Limb (tissue), 2 donors: ENCODE results near the gene WRAP53.
A peak's percentile ranks its signal among the peaks of the same experiment; 100 is the strongest.

ENCODE experiments used
- DNase-seq, 2 donors: peaks; one replicate each; pipeline ENCODE4 v3.0.0-alpha.2; 2016; ENCODE audit errors: extremely low spot score in 2 of 2

The WRAP53 gene

DNA sequence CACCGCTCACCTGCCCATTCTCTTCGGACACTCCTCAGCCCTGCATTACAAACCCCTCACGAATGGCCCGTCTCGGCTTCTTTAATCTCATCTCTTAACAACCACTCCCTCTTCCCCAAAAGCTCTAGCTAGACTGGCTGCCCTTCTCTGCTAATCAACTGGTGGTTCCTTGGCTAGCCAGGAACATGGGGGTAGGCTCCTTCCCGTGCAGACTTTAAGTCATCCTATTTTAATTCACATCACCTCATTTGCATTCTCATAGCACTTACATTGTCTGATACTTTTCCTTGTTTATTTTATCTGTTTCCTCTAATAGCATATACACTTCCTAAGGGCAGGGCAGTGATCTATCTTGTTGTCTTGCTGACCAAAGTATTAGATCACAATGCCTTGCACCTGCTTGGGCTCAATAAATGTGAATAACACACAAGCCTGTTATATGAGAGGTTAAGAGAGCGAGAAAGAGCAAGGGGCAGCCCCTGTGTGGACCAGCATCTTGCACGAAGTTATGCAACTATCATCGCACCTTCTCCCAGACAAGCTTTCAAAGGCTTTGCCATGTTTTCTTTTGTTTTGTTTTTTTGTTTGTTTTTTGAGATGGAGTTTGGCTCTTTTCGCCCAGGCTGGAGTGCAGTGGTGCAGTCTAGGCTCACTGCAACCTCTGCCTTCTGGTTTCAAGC lies 10.7 kb upstream of the WRAP53 start:
- no peak for DNase-seq

DNA sequence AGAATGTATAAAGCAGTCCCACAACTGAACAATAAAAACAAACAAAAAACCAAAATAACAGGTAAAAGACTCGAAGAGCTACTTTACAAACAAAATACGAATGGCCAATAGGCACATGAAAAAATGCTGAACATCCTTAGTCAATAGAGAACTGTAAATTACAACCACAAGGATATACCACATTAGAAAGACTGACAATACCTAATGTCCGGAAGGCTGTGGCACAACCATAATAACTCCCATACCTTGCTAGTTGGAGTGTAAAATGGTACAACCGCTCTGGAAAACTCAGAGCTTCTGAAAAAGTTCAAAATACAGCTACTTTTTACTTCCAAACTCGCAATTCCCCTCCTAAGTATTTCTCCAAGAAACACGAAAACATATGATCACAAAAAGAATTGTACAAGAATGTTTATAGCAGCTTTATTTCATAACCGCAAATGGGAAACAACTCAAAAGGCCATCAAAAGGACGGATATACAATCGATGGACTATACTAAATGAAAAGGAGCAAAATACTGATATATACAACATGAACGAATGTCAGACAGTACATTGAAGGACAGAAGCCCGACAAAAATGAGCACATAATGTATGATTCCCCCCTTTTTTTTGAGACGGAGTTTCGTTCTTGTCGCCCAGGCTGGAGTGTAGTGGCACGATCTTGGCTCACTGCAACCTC lies 3.3 kb upstream of the WRAP53 start:
- no peak for DNase-seq

GRCh38 chr17:7685533-7686221 lies 2.6 kb upstream of the WRAP53 start:
- peak; percentile 95 to 96 for DNase-seq

- peak; percentile 84 to 90 for DNase-seq
Measured at GRCh38 chr17:7686222-7687071, 1.8 kb upstream of the WRAP53 start.

GRCh38 chr17:7687072-7687907 lies 987 bp upstream of the WRAP53 start, which contains the start of gene TP53:
Gene TP53, minus strand, starts transcription at chr17:7687490. Its CDS starts 10,896 bp downstream, at chr17:7676594.
- DNase-seq = peak; percentile 89 to 93

- no peak for DNase-seq
Measured at GRCh38 chr17:7688808-7689316, 585 bp downstream of the WRAP53 start.

DNA sequence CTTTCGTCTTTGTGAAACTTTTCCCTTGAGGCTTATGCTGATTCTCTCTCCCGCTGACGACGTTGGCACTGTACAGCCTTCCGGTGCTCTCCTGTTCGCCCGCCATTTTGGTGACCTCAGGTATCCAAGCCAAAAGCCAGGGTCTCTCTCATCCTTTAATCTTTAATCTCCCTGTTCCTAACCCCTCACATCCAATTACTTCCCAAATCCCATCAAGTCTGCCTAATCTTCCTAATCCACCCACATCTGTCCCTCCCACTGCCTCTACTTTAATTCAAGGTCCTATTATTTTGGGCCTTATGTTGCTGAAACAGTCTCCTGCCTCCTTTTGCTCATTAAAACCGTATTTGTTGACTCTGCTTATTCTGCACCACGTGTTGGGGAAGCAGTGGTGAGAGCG lies 7.3 kb downstream of the WRAP53 start:
- no peak for DNase-seq

- DNase-seq = no peak
Measured at GRCh38 chr17:7697828-7698588, 9.7 kb downstream of the WRAP53 start.

DNA sequence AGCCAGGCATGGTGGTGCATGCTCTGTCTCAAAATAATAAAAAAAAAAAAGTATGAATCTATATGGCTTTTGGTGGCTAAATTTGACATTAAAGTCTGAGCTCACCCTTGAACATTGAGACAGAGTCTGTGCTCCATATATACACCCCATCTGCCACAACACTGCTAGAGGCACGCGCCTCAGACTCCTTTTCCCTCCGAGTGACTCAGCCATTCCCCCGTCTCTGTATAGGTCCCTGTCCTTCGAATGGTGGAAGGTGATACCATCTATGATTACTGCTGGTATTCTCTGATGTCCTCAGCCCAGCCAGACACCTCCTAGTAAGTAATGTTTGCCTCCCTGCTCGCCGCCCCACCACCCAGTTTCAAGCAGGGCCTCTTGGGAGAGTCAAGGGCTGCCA lies 12.2 kb downstream of the WRAP53 start:
- DNase-seq = no peak

DNA sequence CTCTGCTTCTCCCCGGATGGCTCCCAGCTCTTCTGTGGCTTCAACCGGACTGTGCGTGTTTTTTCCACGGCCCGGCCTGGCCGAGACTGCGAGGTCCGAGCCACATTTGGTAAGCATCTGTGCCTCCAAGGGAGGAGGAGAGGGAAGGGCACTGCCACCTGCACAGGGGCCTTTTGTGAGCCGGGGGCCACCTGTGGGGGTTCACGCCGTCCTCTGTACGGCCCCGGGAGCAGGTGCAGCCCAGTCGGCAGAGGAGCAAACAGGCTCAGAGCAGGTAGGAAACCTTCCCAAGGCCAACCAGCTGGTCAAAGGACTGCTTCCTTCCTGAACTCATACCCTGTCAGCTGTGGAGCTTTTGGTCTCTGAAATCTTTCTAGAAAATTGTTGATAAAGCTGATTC lies 13.4 kb downstream of the WRAP53 start:
- no peak for DNase-seq

DNA sequence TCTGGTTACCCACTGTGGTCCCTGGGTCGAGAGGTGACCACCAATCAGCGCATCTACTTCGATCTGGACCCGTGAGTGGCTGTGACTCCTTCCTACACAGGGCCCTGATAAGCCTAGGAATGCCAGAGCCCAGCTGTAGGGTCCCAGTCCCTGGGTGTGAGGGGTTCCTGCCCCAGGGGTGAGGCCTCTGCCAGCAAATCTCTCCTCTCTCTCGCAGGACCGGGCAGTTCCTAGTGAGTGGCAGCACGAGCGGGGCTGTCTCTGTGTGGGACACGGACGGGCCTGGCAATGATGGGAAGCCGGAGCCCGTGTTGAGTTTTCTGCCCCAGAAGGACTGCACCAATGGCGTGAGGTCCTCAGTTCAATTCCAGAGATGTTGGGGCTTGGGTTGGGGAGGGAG lies 14.5 kb downstream of the WRAP53 start:
- no peak for DNase-seq

GRCh38 chr17:7703584-7704479 lies 15.6 kb downstream of the WRAP53 start:
- peak; percentile 70 to 86 for DNase-seq

DNA sequence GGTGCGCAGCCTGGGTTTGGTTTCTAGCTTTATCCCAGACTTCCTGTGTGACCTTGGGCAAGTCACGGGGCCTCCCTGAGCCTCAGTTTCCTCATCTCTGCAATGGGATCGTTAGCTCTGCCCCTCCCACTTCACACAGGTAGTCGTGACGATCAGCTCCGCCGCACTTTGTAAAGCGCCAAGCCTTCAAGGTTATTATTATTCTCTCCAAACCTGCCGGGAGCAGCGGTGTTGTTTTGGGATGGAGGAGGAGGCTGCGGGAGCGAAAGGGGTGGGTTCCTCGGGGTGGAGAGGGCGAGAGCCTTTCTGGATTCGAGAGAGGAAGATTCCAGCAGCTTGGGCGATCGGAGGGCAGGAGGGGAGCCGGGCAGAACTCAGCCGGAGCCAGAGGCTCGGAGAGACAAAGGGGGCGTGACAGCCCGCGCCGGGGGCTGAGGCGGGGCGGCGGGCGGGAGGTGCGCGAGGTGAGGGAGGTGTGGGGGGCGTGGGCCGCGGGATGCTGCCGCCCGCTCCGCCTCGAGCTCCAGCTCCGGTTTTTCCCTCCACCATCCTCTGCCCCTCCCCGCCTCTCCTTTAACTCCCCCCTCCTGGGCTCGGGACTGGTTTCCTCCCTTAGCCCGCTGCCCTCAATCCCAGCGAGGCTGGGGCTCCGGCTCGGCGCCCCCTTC lies 16.5 kb downstream of the WRAP53 start, which contains the start of gene EFNB3:
EFNB3 (plus strand) TSS at position 602 of the 668 bp plus-strand sequence. CDS start 397 bp downstream, outside the sequence.
- peak; percentile 58 to 87 for DNase-seq

DNA sequence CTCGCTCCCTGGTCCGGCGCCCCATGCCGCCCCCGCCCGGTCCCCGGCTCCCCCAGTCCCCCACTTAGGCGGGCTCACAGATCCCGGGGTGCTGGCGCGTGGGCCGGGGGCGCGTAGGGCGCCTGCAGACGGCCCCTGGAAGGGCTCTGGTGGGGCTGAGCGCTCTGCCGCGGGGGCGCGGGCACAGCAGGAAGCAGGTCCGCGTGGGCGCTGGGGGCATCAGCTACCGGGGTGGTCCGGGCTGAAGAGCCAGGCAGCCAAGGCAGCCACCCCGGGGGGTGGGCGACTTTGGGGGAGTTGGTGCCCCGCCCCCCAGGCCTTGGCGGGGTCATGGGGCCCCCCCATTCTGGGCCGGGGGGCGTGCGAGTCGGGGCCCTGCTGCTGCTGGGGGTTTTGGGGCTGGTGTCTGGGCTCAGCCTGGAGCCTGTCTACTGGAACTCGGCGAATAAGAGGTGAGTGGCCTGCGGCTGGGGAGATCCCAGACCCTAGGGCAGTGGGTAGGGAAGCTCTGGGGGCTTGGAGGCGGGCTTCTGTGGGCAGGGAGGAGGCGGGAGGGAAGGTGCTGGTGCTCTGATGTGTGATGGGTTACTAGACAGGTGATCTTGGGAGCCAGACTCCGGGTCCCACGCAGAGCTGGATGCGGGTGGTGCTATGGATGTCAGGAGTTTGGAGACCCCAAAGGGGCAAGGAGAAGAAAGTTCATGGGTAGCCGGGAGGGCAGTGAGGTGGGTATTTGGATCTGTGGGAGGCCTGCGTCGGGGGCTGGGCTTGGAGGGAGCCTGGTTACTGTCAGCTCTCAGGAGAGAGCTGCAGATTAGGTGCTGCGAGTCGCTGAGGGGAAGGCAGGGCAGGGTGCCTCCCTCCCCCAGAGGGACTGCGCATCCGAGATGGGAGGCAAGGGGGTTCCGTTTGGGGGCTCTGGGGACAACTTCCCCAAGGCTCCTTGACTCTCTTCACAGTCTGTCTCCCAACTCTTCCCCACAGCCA lies 17.3 kb downstream of the WRAP53 start:
- no peak for DNase-seq

- no peak for DNase-seq
Measured at GRCh38 chr17:7706631-7707354, 18.5 kb downstream of the WRAP53 start.

DNA sequence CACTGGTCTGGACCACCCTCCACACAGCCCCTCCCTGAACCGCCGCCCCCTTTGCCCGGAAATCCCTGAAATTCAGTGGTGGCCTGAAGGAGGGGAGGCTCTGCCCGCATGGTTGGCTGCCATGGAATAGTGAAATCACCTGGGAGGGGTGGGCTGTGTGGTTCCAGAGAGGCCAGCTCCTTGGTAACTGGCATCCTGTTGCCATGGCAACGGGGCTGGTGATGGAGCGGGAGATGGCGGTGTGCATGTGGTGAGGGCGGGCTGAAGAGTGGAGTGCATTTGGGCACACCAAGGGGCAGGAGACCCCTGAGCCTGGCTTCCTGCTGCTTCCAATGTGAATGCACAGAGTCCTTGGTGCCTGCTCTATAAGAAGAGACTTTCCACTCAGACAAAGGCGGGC lies 19.2 kb downstream of the WRAP53 start:
- no peak for DNase-seq
